ENCODE data around the gene UFD1. TPM values are rescaled to one million over a fixed set of nuclear protein-coding genes. Genes with fewer than 3 reads are reported as not detected.

The UFD1 gene
- total and polyA plus RNA-seq, 2 of the 13 experiments (the other 11 are each of a cell fraction or from before 2014, with no cell fraction given): 47.9 to 51.1 TPM

DNA sequence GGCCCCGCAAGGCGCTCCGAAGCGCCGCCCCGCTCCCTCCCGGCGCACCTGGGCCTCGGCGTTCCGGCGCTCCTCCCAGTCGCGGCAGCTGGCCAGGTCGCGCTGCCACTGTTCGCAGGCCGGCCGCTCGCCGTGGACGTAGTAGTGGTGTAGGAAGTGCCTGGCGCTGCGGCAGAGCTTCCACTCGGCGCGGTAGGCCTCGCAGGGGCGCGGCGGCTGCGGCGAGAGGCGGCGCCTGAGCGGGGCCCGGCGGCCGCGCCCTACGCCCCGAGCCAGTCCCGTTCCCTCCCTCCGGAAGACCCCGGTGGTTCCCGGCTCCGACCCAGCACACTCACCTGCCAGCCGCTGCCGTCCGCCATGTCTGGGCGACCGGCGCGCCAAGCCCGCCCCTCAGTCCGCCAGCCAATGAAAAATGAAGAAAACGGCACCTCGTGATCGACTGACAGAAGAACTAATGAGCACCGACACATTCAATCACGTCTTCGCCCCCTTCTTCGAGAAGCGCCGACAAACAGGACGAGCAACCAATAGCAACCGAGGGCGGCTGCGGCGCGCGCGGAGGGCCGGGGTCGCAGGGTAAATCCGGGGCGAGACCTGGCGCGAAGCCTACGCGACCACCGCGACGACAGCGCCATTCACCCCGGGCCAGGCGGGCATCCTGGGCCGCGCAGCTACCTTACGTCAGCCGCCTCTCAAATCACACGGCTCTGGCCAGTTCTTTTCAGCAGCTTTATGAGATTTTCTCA is 31.5 kb downstream of the UFD1 start, which contains the start of gene C22orf39:
Gene C22orf39 (minus strand): TSS at position 382 of the 746 bp plus-strand sequence. CDS start 23 bp downstream, at position 359.
- Histone ChIP-seq H3K4me1 (ENCODE audit: insufficient read depth, low read length) (peaks cover 40% of the 10 kb centered on the region), H3K9me3 (ENCODE audit: low read length) (no peaks in the 10 kb centered on the region), H3K4me2 (ENCODE audit: low read depth, low read length) (peak within 1 kb of the TSS; percentile 96), H3K4me3 (replicated peaks in 1 of 3; ENCODE audit: insufficient read depth in 1 of 3, low read depth in 2 of 3, low read length in 3 of 3) (peak within 1 kb of the TSS; percentile 70 to 86 (median 81)), H3K9ac (ENCODE audit: insufficient read depth, low read depth, low read length) (peak within 1 kb of the TSS; percentile 93), H3K79me2 (ENCODE audit: insufficient read depth, low read length) (peaks cover 36% of the 10 kb centered on the region), H3K36me3 (replicated peaks in 1 of 2; ENCODE audit: control insufficient read depth in 1 of 2, insufficient read depth in 2 of 2, low read length in 2 of 2) (peaks cover 8 to 41% of the 10 kb centered on the region in 2 experiments; a peak in 4 of 5 replicates), H3K27me3 (ENCODE audit: control insufficient read depth in 1 of 2, insufficient read depth in 2 of 2, low read length in 2 of 2) (no peaks in the 10 kb centered on the region; a peak in 1 of 5 replicates), H3K27ac (ENCODE audit: extremely low read length, insufficient read depth, low read length) (peak within 1 kb of the TSS; percentile 84), H2AFZ (ENCODE audit: low read length) (peak within 1 kb of the TSS; percentile 37), H4K20me1 (ENCODE audit: insufficient read depth, low read length) (no peaks in the 10 kb centered on the region)
- intact Hi-C loops (cut with micrococcal nuclease; ENCODE audit: unreplicated experiment) (loop anchor here (2.0 kb wide), 2 partner anchors 15 to 31 kb away; partner anchors contain the start of genes CDC45, MRPL40 and UFD1), in situ Hi-C loops (cut with HindIII; ENCODE audit: extremely low pct_ligation_motif_present, low pct_unique_long_range_greater_than_20kb) (no loop called here)
- ChIA-PET POLR2A (interaction anchor here (0.6 to 3.4 kb wide), 7 partner anchors 15 to 325 kb away, joined by 3 to 23 read pairs (median 4); partner anchors contain the start of genes CDC45, DGCR2, ESS2 and HIRA), CTCF (ENCODE audit: low intra/inter-chr PET ratio, low total read pairs) (no interaction called here)
- peak; percentile 66 for FAIRE-seq
- peak; percentile 93 for DNase-seq (ENCODE audit: low spot score)
- WGBS (ENCODE audit: low lambda C conversion rate): 4% methylated on average over 25 of the region's 92 CpGs
- peak; percentile 90 for ATAC-seq
- BruUV-seq (replicated peaks): no TSS peak
- peak; percentile 92 for TF ChIP-seq HOXA3 (CRISPR knock-in tag; IDR thresholded peaks at IDR 0.05)
- no peak for TF ChIP-seq ZNF33A (CRISPR knock-in tag; IDR thresholded peaks at IDR 0.05; ENCODE audit: borderline replicate concordance)
- TF ChIP-seq ZSCAN12 (CRISPR knock-in tag; IDR thresholded peaks at IDR 0.05): no peak
- peak; percentile 15 for TF ChIP-seq SPEN (CRISPR knock-in tag; IDR thresholded peaks at IDR 0.05; ENCODE audit: low read depth)
- no peak for TF ChIP-seq FOXA3 (CRISPR knock-in tag; IDR thresholded peaks at IDR 0.05)
- peak; percentile 44 for TF ChIP-seq SAP130 (CRISPR knock-in tag; IDR thresholded peaks at IDR 0.05; ENCODE audit: low read depth)
- peak; percentile 53 for TF ChIP-seq ZNF33B (CRISPR knock-in tag; IDR thresholded peaks at IDR 0.05)
- TF ChIP-seq, protein P1, sequence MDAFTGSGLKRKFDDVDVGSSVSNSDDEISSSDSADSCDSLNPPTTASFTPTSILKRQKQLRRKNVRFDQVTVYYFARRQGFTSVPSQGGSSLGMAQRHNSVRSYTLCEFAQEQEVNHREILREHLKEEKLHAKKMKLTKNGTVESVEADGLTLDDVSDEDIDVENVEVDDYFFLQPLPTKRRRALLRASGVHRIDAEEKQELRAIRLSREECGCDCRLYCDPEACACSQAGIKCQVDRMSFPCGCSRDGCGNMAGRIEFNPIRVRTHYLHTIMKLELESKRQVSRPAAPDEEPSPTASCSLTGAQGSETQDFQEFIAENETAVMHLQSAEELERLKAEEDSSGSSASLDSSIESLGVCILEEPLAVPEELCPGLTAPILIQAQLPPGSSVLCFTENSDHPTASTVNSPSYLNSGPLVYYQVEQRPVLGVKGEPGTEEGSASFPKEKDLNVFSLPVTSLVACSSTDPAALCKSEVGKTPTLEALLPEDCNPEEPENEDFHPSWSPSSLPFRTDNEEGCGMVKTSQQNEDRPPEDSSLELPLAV (CRISPR knock-in tag; conservative IDR thresholded peaks at IDR 0.05; ENCODE audit: low read depth): no peak
- TF ChIP-seq, protein P2, sequence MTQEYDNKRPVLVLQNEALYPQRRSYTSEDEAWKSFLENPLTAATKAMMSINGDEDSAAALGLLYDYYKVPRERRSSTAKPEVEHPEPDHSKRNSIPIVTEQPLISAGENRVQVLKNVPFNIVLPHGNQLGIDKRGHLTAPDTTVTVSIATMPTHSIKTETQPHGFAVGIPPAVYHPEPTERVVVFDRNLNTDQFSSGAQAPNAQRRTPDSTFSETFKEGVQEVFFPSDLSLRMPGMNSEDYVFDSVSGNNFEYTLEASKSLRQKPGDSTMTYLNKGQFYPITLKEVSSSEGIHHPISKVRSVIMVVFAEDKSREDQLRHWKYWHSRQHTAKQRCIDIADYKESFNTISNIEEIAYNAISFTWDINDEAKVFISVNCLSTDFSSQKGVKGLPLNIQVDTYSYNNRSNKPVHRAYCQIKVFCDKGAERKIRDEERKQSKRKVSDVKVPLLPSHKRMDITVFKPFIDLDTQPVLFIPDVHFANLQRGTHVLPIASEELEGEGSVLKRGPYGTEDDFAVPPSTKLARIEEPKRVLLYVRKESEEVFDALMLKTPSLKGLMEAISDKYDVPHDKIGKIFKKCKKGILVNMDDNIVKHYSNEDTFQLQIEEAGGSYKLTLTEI (CRISPR knock-in tag; conservative IDR thresholded peaks at IDR 0.05): no peak
- no peak for TF ChIP-seq ZBTB21 (CRISPR knock-in tag; IDR thresholded peaks at IDR 0.05)
- TF ChIP-seq, protein P3, sequence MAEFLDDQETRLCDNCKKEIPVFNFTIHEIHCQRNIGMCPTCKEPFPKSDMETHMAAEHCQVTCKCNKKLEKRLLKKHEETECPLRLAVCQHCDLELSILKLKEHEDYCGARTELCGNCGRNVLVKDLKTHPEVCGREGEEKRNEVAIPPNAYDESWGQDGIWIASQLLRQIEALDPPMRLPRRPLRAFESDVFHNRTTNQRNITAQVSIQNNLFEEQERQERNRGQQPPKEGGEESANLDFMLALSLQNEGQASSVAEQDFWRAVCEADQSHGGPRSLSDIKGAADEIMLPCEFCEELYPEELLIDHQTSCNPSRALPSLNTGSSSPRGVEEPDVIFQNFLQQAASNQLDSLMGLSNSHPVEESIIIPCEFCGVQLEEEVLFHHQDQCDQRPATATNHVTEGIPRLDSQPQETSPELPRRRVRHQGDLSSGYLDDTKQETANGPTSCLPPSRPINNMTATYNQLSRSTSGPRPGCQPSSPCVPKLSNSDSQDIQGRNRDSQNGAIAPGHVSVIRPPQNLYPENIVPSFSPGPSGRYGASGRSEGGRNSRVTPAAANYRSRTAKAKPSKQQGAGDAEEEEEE (CRISPR knock-in tag; IDR thresholded peaks at IDR 0.05; ENCODE audit: borderline replicate concordance): no peak
- TF ChIP-seq GATAD1 (CRISPR knock-in tag; IDR thresholded peaks at IDR 0.05): peak; percentile 79
- TF ChIP-seq MTA1 (CRISPR knock-in tag; IDR thresholded peaks at IDR 0.05; ENCODE audit: borderline replicate concordance): 0 out of 2 replicates have a peak, but pooled peaks have one; percentile 32
- TF ChIP-seq, protein P4, sequence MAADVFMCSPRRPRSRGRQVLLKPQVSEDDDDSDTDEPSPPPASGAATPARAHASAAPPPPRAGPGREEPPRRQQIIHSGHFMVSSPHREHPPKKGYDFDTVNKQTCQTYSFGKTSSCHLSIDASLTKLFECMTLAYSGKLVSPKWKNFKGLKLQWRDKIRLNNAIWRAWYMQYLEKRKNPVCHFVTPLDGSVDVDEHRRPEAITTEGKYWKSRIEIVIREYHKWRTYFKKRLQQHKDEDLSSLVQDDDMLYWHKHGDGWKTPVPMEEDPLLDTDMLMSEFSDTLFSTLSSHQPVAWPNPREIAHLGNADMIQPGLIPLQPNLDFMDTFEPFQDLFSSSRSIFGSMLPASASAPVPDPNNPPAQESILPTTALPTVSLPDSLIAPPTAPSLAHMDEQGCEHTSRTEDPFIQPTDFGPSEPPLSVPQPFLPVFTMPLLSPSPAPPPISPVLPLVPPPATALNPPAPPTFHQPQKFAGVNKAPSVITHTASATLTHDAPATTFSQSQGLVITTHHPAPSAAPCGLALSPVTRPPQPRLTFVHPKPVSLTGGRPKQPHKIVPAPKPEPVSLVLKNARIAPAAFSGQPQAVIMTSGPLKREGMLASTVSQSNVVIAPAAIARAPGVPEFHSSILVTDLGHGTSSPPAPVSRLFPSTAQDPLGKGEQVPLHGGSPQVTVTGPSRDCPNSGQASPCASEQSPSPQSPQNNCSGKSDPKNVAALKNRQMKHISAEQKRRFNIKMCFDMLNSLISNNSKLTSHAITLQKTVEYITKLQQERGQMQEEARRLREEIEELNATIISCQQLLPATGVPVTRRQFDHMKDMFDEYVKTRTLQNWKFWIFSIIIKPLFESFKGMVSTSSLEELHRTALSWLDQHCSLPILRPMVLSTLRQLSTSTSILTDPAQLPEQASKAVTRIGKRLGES (CRISPR knock-in tag; IDR thresholded peaks at IDR 0.05; ENCODE audit: borderline replicate concordance): no peak

All from HepG2 (cell line).